Measurements from ENCODE around the gene SRY.

GRCh38 chrY:2797991-2798390, 10.5 kb upstream of the SRY start:
- TF ChIP-seq EZH2 (IDR thresholded peaks at IDR 0.05; ENCODE audit: borderline replicate concordance, low read depth, low read length, severe bottlenecking) (no peak), CTCF (IDR thresholded peaks at IDR 0.05; ENCODE audit: borderline replicate concordance, extremely low read depth, low read length, poor library complexity, severe bottlenecking) (no peak)
